Measurements from ENCODE around the gene FAM210B.

FAM210B gene

GRCh38 chr20:56385130-56385529 is 26.4 kb downstream of the FAM210B start:
- no peak overlapping the region for H3K18ac ChIP-seq (ENCODE audit: low read depth in 1 of 2, low read length in 2 of 2)
- no peak overlapping the region for H3K4me3 ChIP-seq (ENCODE audit: insufficient read depth in 1 of 2, low read depth in 1 of 2, low read length in 2 of 2)
- peaks cover 37% of the 10 kb centered on the region for H3K79me1 ChIP-seq (replicated peaks; ENCODE audit: low read length, poor library complexity, severe bottlenecking)
- H2BK15ac ChIP-seq (ENCODE audit: low read depth, poor library complexity, severe bottlenecking) = no peak overlapping the region
- H2BK120ac ChIP-seq (ENCODE audit: low read depth, low read length) = no peak overlapping the region
- H2BK12ac ChIP-seq (ENCODE audit: low read length in 2 of 2) = no peak overlapping the region
- no peak overlapping the region for H2AFZ ChIP-seq (ENCODE audit: low read depth, low read length)
- H4K8ac ChIP-seq (ENCODE audit: low read length) = no peak overlapping the region
- H3K27me3 ChIP-seq (ENCODE audit: control insufficient read depth in 1 of 2, insufficient read depth in 1 of 2, low read length in 2 of 2) = no peaks in the 10 kb centered on the region
- no peak overlapping the region for H3K9ac ChIP-seq (ENCODE audit: low read length)
- no peak overlapping the region for H4K91ac ChIP-seq (ENCODE audit: low read length)
- H2AK5ac ChIP-seq (ENCODE audit: low read length, severe bottlenecking) = no peak overlapping the region
- H3K9me3 ChIP-seq (ENCODE audit: control insufficient read depth, low read length) = no peaks in the 10 kb centered on the region
- no peak overlapping the region for H3K4ac ChIP-seq (ENCODE audit: low read depth in 1 of 2, low read length in 2 of 2)
- H3K14ac ChIP-seq (ENCODE audit: low read length in 2 of 2) = no peak overlapping the region
- H3K4me2 ChIP-seq (ENCODE audit: low read length, poor library complexity, severe bottlenecking) = no peak overlapping the region
- no peak overlapping the region for H3K27ac ChIP-seq (ENCODE audit: low read length, poor library complexity, severe bottlenecking)
- no peak overlapping the region for H3K23ac ChIP-seq (ENCODE audit: low read length in 2 of 2)
- 97% methylated on average over 3 of the region's 4 CpGs for WGBS
- peaks cover 26 to 48% of the 10 kb centered on the region in 2 experiments for H3K36me3 ChIP-seq (ENCODE audit: control insufficient read depth in 1 of 2, insufficient read depth in 2 of 2, low read depth in 1 of 2, low read length in 2 of 2)
- no peak for DNase-seq
- H3K4me1 ChIP-seq (ENCODE audit: control insufficient read depth, insufficient read depth, low read depth, low read length) = no peaks in the 10 kb centered on the region
- no peak overlapping the region for H2BK5ac ChIP-seq (ENCODE audit: low read depth, low read length, poor library complexity, severe bottlenecking)

GRCh38 chr20:56386219-56386618 is 27.4 kb downstream of the FAM210B start:
- no peaks in the 10 kb centered on the region for H3K4me1 ChIP-seq (ENCODE audit: control insufficient read depth, insufficient read depth, low read depth, low read length)
- no peak overlapping the region for H3K4me3 ChIP-seq (ENCODE audit: insufficient read depth in 1 of 2, low read depth in 1 of 2, low read length in 2 of 2)
- no peak overlapping the region for H2AFZ ChIP-seq (ENCODE audit: low read depth, low read length)
- no peaks in the 10 kb centered on the region for H3K9me3 ChIP-seq (ENCODE audit: control insufficient read depth, low read length)
- no peak overlapping the region for H2BK5ac ChIP-seq (ENCODE audit: low read depth, low read length, poor library complexity, severe bottlenecking)
- DNase-seq = no peak
- H3K4ac ChIP-seq (ENCODE audit: low read depth in 1 of 2, low read length in 2 of 2) = no peak overlapping the region
- H3K23ac ChIP-seq (ENCODE audit: low read length in 2 of 2) = no peak overlapping the region
- peaks cover 37% of the 10 kb centered on the region for H3K79me1 ChIP-seq (replicated peaks; ENCODE audit: low read length, poor library complexity, severe bottlenecking)
- H2AK5ac ChIP-seq (ENCODE audit: low read length, severe bottlenecking) = no peak overlapping the region
- no peak overlapping the region for H2BK15ac ChIP-seq (ENCODE audit: low read depth, poor library complexity, severe bottlenecking)
- no peak overlapping the region for H4K91ac ChIP-seq (ENCODE audit: low read length)
- no peak overlapping the region for H2BK120ac ChIP-seq (ENCODE audit: low read depth, low read length)
- no peak overlapping the region for H3K9ac ChIP-seq (ENCODE audit: low read length)
- no peaks in the 10 kb centered on the region for H3K27me3 ChIP-seq (ENCODE audit: control insufficient read depth in 1 of 2, insufficient read depth in 1 of 2, low read length in 2 of 2)
- no peak overlapping the region for H3K14ac ChIP-seq (ENCODE audit: low read length in 2 of 2)
- 96% methylated on average over 6 of the region's 6 CpGs for WGBS
- H3K27ac ChIP-seq (ENCODE audit: low read length, poor library complexity, severe bottlenecking) = no peak overlapping the region
- H3K18ac ChIP-seq (ENCODE audit: low read depth in 1 of 2, low read length in 2 of 2) = no peak overlapping the region
- H3K36me3 ChIP-seq (ENCODE audit: control insufficient read depth in 1 of 2, insufficient read depth in 2 of 2, low read depth in 1 of 2, low read length in 2 of 2) = peaks cover 26 to 46% of the 10 kb centered on the region in 2 experiments
- H4K8ac ChIP-seq (ENCODE audit: low read length) = no peak overlapping the region
- no peak overlapping the region for H3K4me2 ChIP-seq (ENCODE audit: low read length, poor library complexity, severe bottlenecking)
- no peak overlapping the region for H2BK12ac ChIP-seq (ENCODE audit: low read length in 2 of 2)

- no peaks in the 10 kb centered on the region for H3K27me3 ChIP-seq (ENCODE audit: control insufficient read depth in 1 of 2, insufficient read depth in 1 of 2, low read length in 2 of 2)
- H2BK15ac ChIP-seq (ENCODE audit: low read depth, poor library complexity, severe bottlenecking) = no peak overlapping the region
- no peak overlapping the region for H3K4ac ChIP-seq (ENCODE audit: low read depth in 1 of 2, low read length in 2 of 2)
- H3K14ac ChIP-seq (ENCODE audit: low read length in 2 of 2) = no peak overlapping the region
- WGBS = 87% methylated on average over 4 of the region's 4 CpGs
- no peak overlapping the region for H3K9ac ChIP-seq (ENCODE audit: low read length)
- no peak overlapping the region for H2BK120ac ChIP-seq (ENCODE audit: low read depth, low read length)
- H2AFZ ChIP-seq (ENCODE audit: low read depth, low read length) = no peak overlapping the region
- H2BK5ac ChIP-seq (ENCODE audit: low read depth, low read length, poor library complexity, severe bottlenecking) = no peak overlapping the region
- DNase-seq = no peak
- peaks cover 27% of the 10 kb centered on the region for H3K79me1 ChIP-seq (replicated peaks; ENCODE audit: low read length, poor library complexity, severe bottlenecking)
- H2BK12ac ChIP-seq (ENCODE audit: low read length in 2 of 2) = no peak overlapping the region
- no peak overlapping the region for H3K4me2 ChIP-seq (ENCODE audit: low read length, poor library complexity, severe bottlenecking)
- no peak overlapping the region for H2AK5ac ChIP-seq (ENCODE audit: low read length, severe bottlenecking)
- no peaks in the 10 kb centered on the region for H3K9me3 ChIP-seq (ENCODE audit: control insufficient read depth, low read length)
- H4K91ac ChIP-seq (ENCODE audit: low read length) = no peak overlapping the region
- H3K36me3 ChIP-seq (ENCODE audit: control insufficient read depth in 1 of 2, insufficient read depth in 2 of 2, low read depth in 1 of 2, low read length in 2 of 2) = peaks cover 17 to 34% of the 10 kb centered on the region in 2 experiments
- no peak overlapping the region for H3K27ac ChIP-seq (ENCODE audit: low read length, poor library complexity, severe bottlenecking)
- no peak overlapping the region for H4K8ac ChIP-seq (ENCODE audit: low read length)
- no peak overlapping the region for H3K23ac ChIP-seq (ENCODE audit: low read length in 2 of 2)
- no peak overlapping the region for H3K4me3 ChIP-seq (ENCODE audit: insufficient read depth in 1 of 2, low read depth in 1 of 2, low read length in 2 of 2)
- H3K18ac ChIP-seq (ENCODE audit: low read depth in 1 of 2, low read length in 2 of 2) = no peak overlapping the region
- peaks cover 3% of the 10 kb centered on the region for H3K4me1 ChIP-seq (ENCODE audit: control insufficient read depth, insufficient read depth, low read depth, low read length)
Measured at GRCh38 chr20:56388882-56389281, 30.1 kb downstream of the FAM210B start.

- Histone ChIP-seq H2BK120ac (ENCODE audit: low read depth, low read length) (no peak overlapping the region), H3K9me3 (ENCODE audit: control insufficient read depth, low read length) (no peaks in the 10 kb centered on the region), H3K27ac (ENCODE audit: low read length, poor library complexity, severe bottlenecking) (no peak overlapping the region), H3K27me3 (ENCODE audit: control insufficient read depth in 1 of 2, insufficient read depth in 1 of 2, low read length in 2 of 2) (no peaks in the 10 kb centered on the region), H3K4me2 (ENCODE audit: low read length, poor library complexity, severe bottlenecking) (no peak overlapping the region), H2AFZ (ENCODE audit: low read depth, low read length) (no peak overlapping the region), H3K4me3 (ENCODE audit: insufficient read depth in 1 of 2, low read depth in 1 of 2, low read length in 2 of 2) (no peak overlapping the region), H2AK5ac (ENCODE audit: low read length, severe bottlenecking) (no peak overlapping the region), H3K23ac (ENCODE audit: low read length in 2 of 2) (no peak overlapping the region), H3K9ac (ENCODE audit: low read length) (no peak overlapping the region), H4K91ac (ENCODE audit: low read length) (no peak overlapping the region), H3K4ac (ENCODE audit: low read depth in 1 of 2, low read length in 2 of 2) (no peak overlapping the region), H4K8ac (ENCODE audit: low read length) (peak overlapping the region; percentile 7), H2BK12ac (ENCODE audit: low read length in 2 of 2) (no peak overlapping the region), H3K14ac (ENCODE audit: low read length in 2 of 2) (no peak overlapping the region), H3K36me3 (ENCODE audit: control insufficient read depth in 1 of 2, insufficient read depth in 2 of 2, low read depth in 1 of 2, low read length in 2 of 2) (peaks cover 17 to 29% of the 10 kb centered on the region in 2 experiments), H3K18ac (ENCODE audit: low read depth in 1 of 2, low read length in 2 of 2) (no peak overlapping the region), H3K4me1 (ENCODE audit: control insufficient read depth, insufficient read depth, low read depth, low read length) (peaks cover 3% of the 10 kb centered on the region), H2BK5ac (ENCODE audit: low read depth, low read length, poor library complexity, severe bottlenecking) (no peak overlapping the region), H3K79me1 (replicated peaks; ENCODE audit: low read length, poor library complexity, severe bottlenecking) (peaks cover 23% of the 10 kb centered on the region), H2BK15ac (ENCODE audit: low read depth, poor library complexity, severe bottlenecking) (no peak overlapping the region)
- WGBS = 98% methylated on average over 4 of the region's 4 CpGs
- no peak for DNase-seq
Measured at GRCh38 chr20:56389807-56390206, 31.0 kb downstream of the FAM210B start.

All from mesenchymal stem cell (in vitro differentiated cells and primary cell).